ENCODE measurements around the gene SBF2.

- TF ChIP-seq, protein P1, sequence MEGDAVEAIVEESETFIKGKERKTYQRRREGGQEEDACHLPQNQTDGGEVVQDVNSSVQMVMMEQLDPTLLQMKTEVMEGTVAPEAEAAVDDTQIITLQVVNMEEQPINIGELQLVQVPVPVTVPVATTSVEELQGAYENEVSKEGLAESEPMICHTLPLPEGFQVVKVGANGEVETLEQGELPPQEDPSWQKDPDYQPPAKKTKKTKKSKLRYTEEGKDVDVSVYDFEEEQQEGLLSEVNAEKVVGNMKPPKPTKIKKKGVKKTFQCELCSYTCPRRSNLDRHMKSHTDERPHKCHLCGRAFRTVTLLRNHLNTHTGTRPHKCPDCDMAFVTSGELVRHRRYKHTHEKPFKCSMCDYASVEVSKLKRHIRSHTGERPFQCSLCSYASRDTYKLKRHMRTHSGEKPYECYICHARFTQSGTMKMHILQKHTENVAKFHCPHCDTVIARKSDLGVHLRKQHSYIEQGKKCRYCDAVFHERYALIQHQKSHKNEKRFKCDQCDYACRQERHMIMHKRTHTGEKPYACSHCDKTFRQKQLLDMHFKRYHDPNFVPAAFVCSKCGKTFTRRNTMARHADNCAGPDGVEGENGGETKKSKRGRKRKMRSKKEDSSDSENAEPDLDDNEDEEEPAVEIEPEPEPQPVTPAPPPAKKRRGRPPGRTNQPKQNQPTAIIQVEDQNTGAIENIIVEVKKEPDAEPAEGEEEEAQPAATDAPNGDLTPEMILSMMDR (IDR thresholded peaks at IDR 0.05; ENCODE audit: low read depth, low read length) = no peak
- TF ChIP-seq POLR2A (IDR thresholded peaks at IDR 0.05; ENCODE audit: extremely low read depth, insufficient read length) = no peak
- TF ChIP-seq, protein P2, sequence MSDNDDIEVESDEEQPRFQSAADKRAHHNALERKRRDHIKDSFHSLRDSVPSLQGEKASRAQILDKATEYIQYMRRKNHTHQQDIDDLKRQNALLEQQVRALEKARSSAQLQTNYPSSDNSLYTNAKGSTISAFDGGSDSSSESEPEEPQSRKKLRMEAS (IDR thresholded peaks at IDR 0.05; ENCODE audit: low read depth, low read length) = no peak
Observed at GRCh38 chr11:9777066-9777465, 517.0 kb downstream of the SBF2 start.
